Daoy (cell line): ENCODE results near the gene MLLT1. TPM values are rescaled to one million over a fixed set of nuclear protein-coding genes. Genes with fewer than 3 reads are reported as not detected.

Experiments used
- DNase-seq: peaks from one replicate; pipeline ENCODE4 v3.0.0-alpha.2; 2015; ENCODE audit warnings: low read depth
- total RNA-seq: library from RNA; depleted of rRNA; stranded (reverse); fragments of >200 nt; shearing (Covaris generic); gene quantifications from 2 replicates; pipeline ENCODE4 v1.2.3, GENCODE V29; 2014

The MLLT1 gene
- total RNA-seq, 1 experiment from 2014 or later = 15.4 TPM

DNA sequence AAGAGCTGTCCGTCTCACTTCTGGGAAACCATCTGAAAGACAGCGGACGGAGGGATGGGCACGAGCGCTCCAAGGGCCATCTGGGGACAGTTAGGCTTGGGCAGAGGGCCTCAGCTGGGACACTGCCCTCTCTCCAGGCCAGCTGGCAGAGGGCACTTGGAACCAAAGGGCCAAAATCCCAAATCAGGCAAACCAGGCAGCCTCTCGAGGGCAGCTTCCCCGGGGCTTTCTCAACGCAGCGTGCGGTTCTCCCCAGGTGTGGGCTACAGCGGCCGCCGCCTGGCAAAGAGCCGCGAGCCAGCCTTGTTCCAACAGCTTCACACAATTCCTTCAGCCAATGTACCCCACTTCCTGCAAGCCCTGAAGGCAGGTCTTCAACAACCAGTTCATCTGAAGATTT lies 5.0 kb downstream of the MLLT1 start:
- no peak for DNase-seq

DNA sequence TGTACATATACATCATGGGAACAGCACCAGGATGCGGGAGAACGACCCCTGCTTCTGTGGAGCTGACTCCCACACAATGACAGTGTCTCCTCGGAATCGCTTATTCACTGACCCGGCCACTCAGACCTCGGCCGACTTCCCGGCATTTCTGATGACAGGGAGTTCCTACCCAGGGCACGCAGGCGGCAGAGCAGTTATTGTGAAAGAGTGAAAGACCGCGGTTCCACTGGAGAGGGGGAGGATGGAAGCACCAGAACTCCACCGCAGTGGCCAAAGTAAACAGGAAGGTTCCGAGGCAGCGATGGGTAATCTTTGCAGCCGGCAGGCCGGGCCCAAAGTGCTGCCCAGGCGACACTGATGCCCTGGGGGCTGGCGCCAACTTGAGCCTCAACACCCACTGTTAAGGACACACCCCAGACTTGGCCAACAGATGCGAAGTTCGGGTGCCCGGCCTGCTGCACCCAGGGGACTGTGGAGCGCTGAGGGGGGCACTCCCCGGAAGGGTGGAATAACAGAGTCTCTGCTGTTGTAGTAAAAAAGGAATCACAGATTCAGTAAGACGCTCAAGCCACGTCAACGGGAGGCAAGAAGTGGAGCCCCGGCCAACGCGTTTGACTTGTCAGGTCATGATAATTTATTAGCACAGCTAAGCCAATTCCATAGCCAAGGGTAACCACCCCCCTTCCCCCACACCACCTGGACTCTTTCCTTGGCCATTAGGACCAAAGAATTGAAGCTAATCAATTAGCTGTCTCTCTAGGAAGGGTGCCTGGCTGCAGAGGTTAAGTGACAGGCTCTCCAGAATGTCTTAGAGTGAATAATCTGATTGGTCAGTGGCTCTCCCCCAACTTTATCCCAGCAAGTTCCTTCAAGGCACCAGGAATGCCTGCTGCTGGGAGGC lies 5.8 kb downstream of the MLLT1 start:
- peak; percentile 86 for DNase-seq

DNA sequence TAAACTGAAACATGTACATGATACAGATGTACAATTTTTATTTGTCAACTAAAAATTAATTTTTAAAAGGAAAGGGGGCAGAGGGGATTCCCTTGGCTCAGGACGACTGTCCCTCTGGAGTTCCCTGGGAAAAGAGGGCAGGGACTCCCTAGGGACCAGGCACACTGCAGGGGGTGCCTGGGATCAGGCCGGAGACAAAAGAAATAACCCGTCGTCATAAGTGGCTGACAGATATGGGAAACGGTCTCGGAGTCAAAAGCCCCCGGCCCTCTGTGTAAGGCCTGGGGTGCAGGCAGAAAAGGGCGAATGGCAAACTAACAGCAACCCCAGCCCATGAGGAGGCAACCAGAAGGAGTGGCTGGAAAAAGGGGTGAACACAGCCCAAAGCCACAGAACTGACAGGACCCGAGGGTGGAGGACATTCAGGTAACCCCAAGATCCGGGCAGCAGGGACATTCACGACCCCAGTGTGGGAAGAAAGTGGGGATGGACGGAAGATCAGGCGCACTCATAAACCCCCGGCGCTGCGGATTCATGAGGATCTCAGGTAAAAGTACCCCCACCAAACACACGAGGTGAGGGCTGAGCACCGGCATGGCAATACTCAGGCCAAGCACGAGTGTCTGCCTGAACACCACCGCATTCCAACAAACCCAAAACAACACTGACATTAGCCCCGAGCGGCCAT lies 6.7 kb downstream of the MLLT1 start:
- DNase-seq = no peak

DNA sequence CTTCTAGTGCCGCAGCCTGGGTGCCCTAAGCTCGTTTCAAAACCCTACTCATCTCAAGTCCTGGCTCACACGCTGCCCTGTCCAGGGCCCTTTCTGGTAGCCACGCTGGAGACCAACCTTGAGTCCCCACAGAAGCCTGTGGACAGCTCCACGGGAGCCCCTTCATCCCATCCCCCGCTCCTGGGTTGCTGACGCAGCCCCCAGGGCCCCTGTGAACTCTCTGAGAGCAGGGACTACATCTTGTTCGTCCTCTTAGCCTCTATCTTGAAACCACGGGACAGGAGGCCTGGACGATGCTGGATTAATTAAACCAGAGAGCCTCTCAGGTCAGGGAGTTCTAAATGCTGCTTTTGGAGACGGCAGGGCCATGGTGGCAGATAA lies 7.4 kb downstream of the MLLT1 start:
- DNase-seq = no peak

DNA sequence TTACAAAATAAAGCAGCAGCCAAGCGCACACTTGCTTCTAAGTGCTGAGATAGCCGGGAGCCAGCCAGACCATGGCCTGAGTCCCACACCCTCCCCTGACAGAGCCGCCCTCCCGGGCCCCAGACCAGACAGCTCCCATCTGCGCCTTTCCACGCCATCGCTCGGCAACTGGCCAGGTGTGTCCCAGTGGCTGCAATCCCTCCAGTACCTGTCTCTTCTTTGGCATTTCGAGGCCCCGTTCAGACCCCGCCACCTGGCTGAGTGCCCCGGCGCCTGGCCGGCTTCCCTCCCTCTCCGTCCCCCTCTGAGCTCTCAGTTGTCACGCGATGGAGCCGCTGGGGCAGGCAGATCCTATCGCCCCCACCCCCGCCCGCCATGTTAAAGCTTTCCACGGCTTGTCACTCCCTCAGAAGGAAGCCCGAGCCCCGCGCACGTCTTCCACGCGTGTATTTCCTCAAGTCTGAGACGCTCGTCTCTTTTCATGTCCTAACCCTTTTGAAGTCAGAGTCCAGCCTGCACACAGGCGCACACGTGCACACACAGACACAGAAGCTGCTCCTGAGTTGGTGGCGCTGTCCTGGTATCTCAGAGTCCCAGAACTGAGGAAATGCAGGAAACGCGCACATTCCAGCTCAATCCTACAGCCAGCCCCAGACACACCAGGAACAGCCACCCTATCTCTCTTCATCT lies 7.9 kb downstream of the MLLT1 start:
- no peak for DNase-seq

DNA sequence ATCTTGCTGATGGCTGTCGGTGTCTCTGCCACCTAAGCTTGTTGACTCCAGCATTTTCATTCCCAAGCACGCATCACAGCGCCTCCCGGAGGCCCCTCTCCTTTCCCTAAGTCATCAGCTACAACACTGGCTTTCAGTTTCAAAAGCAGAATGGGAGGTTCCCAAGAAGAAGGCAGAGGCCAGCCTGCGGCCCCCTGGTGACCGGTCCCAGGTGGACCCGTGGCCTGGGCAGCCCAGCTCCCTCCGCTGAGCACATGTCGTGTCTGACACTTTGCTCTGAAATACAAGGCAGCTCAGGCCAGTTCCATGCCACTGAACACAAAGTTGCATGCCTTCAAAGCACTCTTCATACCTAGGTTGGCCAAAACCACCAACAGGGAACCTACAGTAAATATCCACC lies 8.5 kb downstream of the MLLT1 start:
- no peak for DNase-seq

DNA sequence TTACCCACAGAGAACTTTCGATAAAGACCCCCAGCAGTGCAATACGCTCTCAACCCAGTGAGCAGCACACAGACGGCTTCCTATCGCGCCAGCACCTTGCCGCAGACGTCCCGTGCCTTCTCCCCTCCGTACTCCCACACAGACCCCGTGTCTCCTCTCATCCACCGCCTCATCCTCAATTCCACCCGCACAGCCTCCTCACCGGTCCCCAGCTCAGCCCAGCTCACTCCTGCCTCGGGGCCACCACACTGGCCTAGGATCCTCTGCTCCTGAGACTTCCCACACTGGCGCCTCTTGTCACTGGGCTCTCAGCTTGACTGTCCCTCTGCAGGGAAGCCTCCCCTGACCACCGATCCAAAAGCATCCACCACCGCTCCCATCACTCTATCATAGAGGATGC lies 9.0 kb downstream of the MLLT1 start:
- no peak for DNase-seq

DNA sequence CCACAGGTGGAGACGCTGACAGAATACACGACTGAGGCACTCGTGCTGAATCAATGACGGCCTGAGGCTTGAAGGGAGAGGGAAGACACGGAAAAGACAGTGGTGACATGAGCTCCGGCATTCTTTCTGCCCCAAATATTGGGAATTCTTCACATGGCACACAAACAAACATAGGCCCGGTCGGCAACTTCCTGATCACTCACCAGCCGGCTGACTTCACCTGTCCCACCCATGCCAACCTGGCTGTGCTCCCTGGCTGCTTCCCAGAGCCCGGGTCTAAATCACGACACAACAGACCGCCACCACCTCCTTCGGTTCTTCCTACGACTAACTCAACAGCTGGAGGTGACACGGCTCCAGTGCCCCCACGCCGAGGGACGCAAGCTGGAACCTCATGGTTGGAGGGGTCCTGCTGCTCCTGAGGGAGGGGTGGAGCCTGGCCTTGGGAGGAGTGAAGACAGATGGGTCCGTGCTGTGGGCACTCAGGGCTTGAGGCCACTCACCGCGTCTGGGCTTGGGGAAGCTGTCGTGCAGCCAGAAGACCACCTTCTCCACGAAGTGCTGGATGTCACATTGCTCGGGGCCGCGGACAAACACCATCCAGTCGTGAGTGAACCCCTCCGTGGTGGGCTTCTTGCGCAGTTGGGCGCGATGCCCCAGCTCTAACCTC lies 9.6 kb downstream of the MLLT1 start:
- DNase-seq = no peak

DNA sequence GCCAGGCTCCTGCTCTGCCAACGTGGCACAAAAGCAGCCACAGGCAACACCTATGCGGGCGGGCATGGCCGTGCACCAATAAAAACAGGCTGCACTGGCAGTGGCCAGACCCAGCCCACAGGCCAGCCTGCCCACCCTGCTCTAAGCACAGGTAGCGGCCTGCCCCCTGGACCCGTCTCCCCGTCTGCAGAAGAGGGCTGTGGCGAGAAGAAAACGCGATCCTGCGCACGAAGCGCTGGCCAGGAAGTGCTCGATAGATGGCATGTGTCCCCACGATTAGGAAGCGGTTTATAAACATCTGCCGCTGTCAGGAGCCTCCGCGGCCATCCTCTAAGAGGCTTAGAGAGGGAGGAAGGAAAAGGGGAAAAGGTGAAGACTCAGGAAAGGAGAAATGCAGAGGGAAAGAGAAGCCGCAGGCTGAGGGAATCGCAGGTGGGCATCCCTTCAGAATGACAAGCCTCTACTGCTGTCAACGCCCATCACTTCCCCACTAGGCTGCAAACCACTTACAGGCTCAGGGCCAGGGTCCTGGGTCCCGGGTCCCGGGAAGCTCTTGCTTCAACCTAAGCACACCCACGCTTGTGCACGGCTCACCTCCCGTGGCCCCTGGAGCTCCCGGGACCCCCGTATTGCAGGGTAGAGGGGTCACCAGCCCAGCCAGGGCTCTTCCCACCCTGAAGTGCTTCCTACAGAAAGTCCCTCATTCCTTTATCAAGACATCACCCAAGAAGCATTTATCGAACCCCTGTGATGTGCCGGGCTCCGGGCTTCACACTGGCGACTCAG lies 10.5 kb downstream of the MLLT1 start:
- DNase-seq = no peak

DNA sequence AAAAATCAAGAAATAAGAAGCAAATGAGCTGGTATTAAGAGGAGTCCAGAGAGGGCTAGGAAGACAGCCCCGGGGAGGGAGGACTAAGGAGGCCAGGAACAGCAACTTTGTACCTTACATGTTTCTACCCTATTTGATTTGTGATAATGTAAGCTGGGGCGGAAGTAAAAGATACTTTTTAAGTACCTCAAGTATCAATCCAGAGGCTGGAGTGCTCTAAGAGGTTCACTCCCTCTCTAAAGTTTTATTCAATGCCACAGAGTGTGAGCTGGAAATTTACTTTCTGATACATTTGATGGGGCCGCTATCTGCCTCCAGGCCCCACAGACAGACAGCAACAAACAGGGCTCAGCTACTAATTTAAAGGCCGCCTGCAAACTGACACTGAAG lies 11.4 kb downstream of the MLLT1 start:
- no peak for DNase-seq

DNA sequence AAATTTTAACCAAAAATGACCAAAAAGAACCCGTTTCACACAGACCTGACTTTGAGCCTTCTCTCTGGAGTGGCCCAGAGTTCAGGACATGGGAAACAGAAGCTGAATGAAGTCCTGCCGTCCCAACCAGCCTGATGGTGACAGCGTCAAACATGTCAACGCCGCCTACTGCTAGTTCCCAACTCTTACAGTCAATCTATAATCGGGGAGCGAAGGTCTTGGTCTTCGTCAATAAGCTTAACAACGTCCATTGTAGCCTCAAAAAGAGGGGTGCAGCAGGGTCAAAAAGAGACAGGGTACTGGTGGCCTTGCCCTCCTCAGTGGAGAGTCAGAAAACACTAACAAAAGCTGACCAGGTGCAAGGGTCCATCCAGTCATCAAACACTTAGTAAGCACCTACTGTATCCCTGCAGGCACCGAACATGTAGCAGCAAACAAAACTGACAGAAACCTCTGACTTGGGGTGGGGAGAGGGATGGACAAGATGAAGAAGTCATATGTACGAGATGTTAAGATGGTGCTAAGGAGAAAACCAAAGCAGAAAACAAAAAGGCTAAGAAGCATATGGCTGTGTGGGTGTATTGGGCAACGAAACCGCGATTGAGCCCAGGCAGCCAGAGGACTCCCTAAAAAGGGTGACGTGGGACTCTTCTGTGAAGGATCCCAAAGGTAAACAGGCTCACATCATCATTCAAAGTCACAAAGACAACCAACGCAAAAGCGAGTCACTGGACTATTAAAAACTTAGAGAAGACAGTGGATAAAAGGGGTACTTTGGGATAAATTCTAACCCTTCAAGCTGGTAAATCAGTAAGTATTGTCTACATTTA lies 12.0 kb downstream of the MLLT1 start:
- no peak for DNase-seq

DNA sequence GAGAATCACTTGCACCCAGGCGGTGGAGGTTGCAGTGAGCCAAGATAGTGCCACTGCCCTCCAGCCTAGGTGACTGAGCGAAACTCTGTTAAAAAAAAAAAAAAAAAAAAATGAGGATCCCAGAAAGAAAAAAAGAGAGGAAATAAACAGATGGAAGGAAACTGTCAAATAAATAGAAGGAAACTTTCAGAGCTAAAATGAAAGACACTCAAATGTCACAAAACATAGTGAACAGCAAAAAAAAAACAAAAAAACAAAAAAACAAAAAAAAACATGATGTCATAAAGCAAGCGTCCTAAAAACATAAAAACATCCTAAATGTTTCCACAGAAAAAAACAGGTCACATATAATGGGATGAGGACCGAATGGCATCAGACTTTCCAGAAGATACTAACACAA lies 15.0 kb downstream of the MLLT1 start:
- no peak for DNase-seq

DNA sequence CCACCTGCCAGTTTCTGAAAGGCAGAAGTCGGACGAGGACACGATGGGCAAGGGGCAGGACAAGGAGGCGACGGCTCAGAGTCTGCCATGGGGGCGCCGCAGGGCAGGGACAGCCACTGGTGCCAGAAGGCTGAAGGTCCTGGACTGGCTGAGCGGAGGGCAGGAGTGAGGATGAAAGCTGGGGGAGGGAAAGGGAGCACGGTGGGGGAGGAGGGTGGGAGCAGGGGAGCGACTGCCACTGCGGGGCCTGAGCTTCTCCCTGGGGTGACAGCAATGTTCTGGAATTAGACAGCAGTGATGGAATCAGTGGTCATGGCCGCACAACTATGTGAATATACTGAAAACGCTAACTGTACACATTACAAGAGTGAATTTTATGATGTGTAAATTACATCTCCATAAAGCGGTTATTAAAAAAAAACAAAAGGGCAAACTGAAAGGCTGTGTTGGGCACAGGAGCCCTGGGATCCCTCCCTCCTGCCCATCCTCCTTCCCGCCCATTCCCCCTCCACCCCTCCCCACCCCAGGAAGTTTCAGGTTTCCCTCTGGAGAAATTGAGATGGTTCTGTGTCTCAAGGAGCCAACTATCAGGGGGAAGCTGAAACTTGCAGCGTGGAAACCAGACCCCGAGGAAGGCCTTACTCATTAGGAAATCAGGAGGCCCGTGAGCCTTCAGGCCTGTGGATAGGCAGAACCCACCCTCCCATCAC lies 15.9 kb downstream of the MLLT1 start:
- DNase-seq = no peak

DNA sequence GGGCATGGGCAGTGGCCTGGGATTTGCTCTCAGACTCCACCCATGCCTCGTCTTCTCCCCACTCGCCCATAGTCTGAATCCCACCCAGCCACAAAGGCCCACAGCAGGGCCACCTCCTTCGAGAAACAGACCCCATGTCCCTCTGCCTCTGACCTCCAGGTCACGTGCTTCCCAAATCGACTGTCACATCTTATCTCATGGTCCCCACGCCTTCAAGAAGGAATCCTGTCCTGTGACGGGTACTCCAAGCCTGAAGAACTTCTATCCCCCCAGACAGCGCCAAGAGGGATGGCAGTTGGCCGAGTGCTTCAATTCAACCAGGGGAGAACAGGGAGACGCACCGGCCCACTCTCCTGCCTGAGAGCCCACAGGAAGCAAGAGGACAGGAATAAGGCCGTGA lies 16.5 kb downstream of the MLLT1 start:
- DNase-seq = no peak

DNA sequence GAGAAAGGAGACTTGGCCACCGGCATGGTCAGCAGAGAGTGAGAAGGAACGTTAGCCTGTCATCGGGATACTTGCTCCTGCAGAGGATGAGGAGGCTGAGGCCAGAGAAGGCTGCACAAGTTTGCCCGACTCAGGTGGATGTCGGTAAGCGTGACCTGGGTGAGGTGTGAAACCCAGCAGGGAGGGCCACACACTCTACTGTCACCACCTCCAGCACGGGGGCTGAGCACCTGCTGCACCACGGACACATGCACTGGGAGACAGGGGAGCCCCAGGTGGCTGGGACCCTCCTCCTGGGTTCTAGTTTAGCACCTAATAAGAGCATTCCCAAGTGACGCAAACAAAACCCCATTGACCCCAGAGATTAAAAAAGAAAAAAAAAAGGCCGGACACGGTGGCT lies 17.3 kb downstream of the MLLT1 start:
- no peak for DNase-seq

DNA sequence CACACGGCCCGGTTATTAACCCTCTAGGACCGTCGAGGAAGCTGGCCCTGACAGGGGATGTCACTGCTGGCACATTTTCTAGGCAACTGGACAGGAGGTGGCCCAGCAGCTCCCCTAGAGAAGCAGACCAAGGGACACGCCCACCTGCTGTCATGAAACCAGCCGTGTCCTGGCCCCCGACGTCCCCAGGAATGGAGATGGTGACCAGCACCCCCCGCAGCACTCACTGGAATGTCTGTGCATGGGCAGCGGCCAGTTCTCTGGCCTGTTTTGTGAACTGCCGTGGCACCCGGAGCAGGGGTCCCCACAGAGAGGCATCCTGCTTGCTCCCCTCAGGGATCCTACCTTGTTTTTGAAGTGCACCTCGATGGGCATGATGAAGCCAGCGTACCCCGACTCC lies 17.9 kb downstream of the MLLT1 start:
- DNase-seq = no peak

DNA sequence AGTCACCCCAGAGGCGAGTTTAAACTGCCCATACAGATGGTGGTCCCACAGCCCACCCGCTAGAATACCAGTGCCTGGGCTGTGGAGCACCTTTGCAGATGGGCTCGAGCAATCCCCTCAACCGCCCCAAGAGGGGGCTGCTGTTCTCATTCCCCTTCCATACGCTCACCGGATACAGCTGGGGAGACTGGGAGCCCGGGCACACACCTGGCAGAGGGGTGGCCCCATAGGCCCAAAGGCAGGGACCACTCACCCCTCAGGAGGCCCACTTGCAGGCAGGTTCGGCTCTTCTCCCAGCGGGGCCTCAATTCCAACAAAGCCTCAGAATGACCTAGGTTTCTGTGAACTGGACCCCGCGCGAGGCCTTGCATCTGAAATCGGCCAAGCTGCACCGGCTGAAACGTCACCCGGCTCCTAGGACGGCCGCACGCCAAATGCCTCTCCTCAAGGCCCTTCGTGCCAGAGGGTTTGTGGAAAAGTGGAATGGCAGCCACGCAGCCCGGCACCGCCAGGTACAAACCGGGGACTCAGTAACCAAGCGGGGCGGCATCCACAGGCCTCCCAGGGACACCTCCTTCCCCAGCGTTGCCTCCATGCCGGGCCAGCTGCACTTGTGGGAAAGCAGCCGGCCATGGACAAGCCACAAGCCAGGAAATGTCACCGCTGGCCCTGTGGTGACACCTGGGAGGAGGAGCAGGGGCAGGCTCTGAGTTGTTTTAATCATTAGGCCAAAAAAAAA lies 18.7 kb downstream of the MLLT1 start:
- DNase-seq = no peak

DNA sequence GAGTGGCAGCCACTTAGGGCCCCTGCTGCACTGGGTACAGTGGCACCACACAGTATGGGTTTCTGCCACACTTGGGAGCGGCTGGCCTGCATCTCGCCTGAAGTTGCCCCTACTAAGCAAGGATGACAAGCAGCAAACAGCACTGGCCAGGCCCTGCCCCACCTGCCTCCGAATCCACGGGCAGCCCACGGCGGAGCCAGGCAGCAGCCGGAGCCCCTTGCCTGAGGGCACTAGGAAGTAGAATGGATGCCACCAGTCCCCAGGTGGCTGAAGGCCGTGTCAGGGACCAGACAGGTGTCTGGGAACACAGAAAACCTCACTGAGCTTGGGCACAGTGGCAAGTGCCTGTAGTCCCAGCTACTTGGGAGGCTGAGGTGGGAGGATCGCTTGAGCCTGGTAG lies 19.4 kb downstream of the MLLT1 start:
- no peak for DNase-seq

DNA sequence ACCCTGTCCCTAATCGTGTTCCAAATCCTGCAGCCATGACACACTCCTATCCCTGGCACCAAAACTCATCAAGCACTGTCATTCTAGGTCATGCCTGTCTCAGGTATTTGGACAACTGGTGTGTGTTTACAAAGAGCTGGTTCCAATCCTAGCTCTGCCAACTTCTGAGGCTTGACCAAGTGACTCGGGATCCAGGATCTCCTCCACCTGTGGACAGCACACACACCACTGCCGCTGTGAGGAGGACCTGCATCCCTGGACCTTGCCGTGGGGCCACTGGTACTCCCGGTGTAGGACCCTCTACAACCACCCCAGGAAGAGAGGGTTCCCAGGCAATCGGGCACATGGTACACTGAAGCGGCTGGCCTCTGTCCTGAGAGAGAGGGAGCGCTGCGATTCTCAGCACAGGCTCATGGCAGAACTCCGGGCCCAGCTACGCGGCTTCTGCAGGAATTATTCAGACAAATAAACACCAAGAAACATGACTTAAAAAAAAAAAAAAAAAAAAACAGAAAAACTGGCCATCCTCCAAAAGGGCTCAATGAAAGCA lies 20.4 kb downstream of the MLLT1 start:
- no peak for DNase-seq
